Glutamatergic neuron (in vitro differentiated cells): ENCODE results near the gene RAB10. TPM values are rescaled to one million over a fixed set of nuclear protein-coding genes. Genes with fewer than 3 reads are reported as not detected.
"Not testable (repeated sequence)": the region's sequence is repeated elsewhere in the genome, so short reads cannot be mapped to it uniquely, and the experiment has no call there.

ENCODE experiments used
- DNase-seq: peaks from one replicate; pipeline ENCODE4 v3.0.0; 2022
- H3K27ac Mint-ChIP-seq: one replicate; pipeline ENCODE4 v1.8.0; 2020; ENCODE audit warnings: mild to moderate bottlenecking, mixed read lengths, inconsistent platforms; ENCODE audit not compliant: unreplicated experiment
- H3K27me3 Mint-ChIP-seq: one replicate; pipeline ENCODE4 v1.8.0; 2020; ENCODE audit warnings: mild to moderate bottlenecking, moderate library complexity, mixed read lengths, inconsistent platforms; ENCODE audit not compliant: unreplicated experiment
- H3K36me3 Mint-ChIP-seq: one replicate; pipeline ENCODE4 v1.8.0; 2020; ENCODE audit warnings: mild to moderate bottlenecking, mixed read lengths, inconsistent platforms; ENCODE audit not compliant: unreplicated experiment
- H3K4me1 Mint-ChIP-seq: one replicate; pipeline ENCODE4 v1.8.0; 2020; ENCODE audit warnings: mild to moderate bottlenecking, low read depth, mixed read lengths, inconsistent platforms; ENCODE audit not compliant: unreplicated experiment
- H3K4me3 Mint-ChIP-seq: one replicate; pipeline ENCODE4 v1.8.0; 2020; ENCODE audit warnings: mild to moderate bottlenecking, mixed read lengths, inconsistent platforms; ENCODE audit not compliant: unreplicated experiment
- H3K9me3 Mint-ChIP-seq: one replicate; pipeline ENCODE4 v1.8.0; 2020; ENCODE audit warnings: mild to moderate bottlenecking, moderate library complexity, mixed read lengths, inconsistent platforms; ENCODE audit not compliant: unreplicated experiment
- CTCF ChIP-seq: fragments of 200-600 bp; sonication (generic); IDR thresholded peaks from one replicate; pipeline ENCODE4 v1.5.0; 2021; ENCODE audit not compliant: partially characterized antibody, unreplicated experiment
- total RNA-seq: library from RNA; stranded (reverse); fragmentation: NEBNext Ultra II Directional; extraction: Animal tissue kit (Norgen Biotek cat#: 25700); gene quantifications from one replicate; pipeline ENCODE4 v1.2.1, GENCODE V29; 2021; ENCODE audit not compliant: unreplicated experiment

RAB10 gene
- total RNA-seq, 1 donor from 2014 or later: 168 TPM

- Mint-ChIP-seq H3K27me3 (peaks cover 2% of the 10 kb centered on the region), H3K4me3 (no peak overlapping the region), H3K4me1 (no peaks in the 10 kb centered on the region), H3K27ac (no peak overlapping the region), H3K9me3 (peaks cover 5% of the 10 kb centered on the region), H3K36me3 (no peaks in the 10 kb centered on the region)
- DNase-seq: no peak
- no peak for TF ChIP-seq CTCF
These were observed 130.3 kb downstream of the RAB10 start for GRCh38 chr2:26164231-26164630.

GRCh38 chr2:26164641-26165211, 130.8 kb downstream of the RAB10 start:
- Mint-ChIP-seq H3K4me3 (no peak overlapping the region), H3K9me3 (peaks cover 5% of the 10 kb centered on the region), H3K4me1 (no peaks in the 10 kb centered on the region), H3K36me3 (no peaks in the 10 kb centered on the region), H3K27ac (no peak overlapping the region), H3K27me3 (peaks cover 2% of the 10 kb centered on the region)
- no peak for TF ChIP-seq CTCF
- DNase-seq: no peak

GRCh38 chr2:26165403-26165802, 131.5 kb downstream of the RAB10 start:
- no peaks in the 10 kb centered on the region for H3K36me3 Mint-ChIP-seq
- DNase-seq: no peak
- H3K27ac Mint-ChIP-seq: no peak overlapping the region
- TF ChIP-seq CTCF: no peak
- peaks cover 3% of the 10 kb centered on the region for H3K9me3 Mint-ChIP-seq
- no peaks in the 10 kb centered on the region for H3K4me1 Mint-ChIP-seq
- no peak overlapping the region for H3K4me3 Mint-ChIP-seq
- H3K27me3 Mint-ChIP-seq: peaks cover 2% of the 10 kb centered on the region

GRCh38 chr2:26166541-26166940, 132.7 kb downstream of the RAB10 start:
- H3K4me3 Mint-ChIP-seq, DNase-seq, H3K27ac Mint-ChIP-seq, H3K27me3 Mint-ChIP-seq, H3K4me1 Mint-ChIP-seq, H3K36me3 Mint-ChIP-seq, H3K9me3 Mint-ChIP-seq: not testable (repeated sequence)

- H3K4me1 Mint-ChIP-seq: no peaks in the 10 kb centered on the region
- H3K9me3 Mint-ChIP-seq: peaks cover 6% of the 10 kb centered on the region
- TF ChIP-seq CTCF: no peak
- no peak overlapping the region for H3K4me3 Mint-ChIP-seq
- no peaks in the 10 kb centered on the region for H3K36me3 Mint-ChIP-seq
- DNase-seq: no peak
- H3K27ac Mint-ChIP-seq: no peak overlapping the region
- H3K27me3 Mint-ChIP-seq: peaks cover 6% of the 10 kb centered on the region
These were observed 134.9 kb downstream of the RAB10 start for GRCh38 chr2:26168785-26169184.
